Measurements from ENCODE around the gene KCND3.

The KCND3 gene

DNA sequence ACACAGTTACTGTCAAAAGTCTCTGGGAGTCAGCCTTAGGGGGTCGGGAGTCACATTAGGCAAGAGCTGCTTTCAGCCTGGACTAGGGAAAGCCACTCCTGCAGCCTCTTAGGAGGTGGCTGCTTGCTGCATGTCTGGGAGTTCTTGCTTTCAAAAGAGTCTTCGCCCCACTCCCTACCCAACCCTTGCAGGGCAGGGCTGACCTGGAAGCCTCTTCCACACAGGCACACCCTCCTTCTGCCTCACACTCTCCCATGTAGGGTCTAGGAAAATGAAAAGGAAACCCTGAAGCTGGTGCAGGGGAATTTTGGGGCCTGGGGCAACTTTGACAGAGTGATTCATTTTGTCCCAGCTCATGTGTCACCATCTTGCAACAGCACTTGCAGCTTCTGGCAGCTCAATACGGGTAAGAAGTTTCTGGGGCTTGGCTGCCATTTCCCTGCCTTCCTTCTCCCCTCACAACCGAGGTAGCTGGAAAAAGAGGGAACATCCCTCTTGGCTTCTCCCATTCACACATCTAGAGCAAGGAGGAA lies 37.3 kb downstream of the KCND3 start:
- H3K4me3 ChIP-seq (ENCODE audit: low read length) = no peak overlapping the region
- H3K9me3 ChIP-seq (ENCODE audit: insufficient read depth, low read length) = no peaks in the 10 kb centered on the region
- H3K9ac ChIP-seq (ENCODE audit: low read length) = no peak overlapping the region
- H3K27me3 ChIP-seq (ENCODE audit: low read depth, low read length) = peaks cover 11% of the 10 kb centered on the region
- H3K79me2 ChIP-seq (ENCODE audit: low read length) = no peaks in the 10 kb centered on the region
- H2AFZ ChIP-seq (ENCODE audit: low read depth, low read length) = no peak overlapping the region
- H3K27ac ChIP-seq (ENCODE audit: low read length) = no peak overlapping the region
- TF ChIP-seq EZH2phosphoT487 (IDR thresholded peaks at IDR 0.05; ENCODE audit: low read depth) = no peak
- TF ChIP-seq CTCF (IDR thresholded peaks at IDR 0.05; ENCODE audit: low read depth, low read length) = no peak
- H3K4me2 ChIP-seq (ENCODE audit: low read length) = no peak overlapping the region
- H3K36me3 ChIP-seq (replicated peaks; ENCODE audit: low read depth, low read length) = no peaks in the 10 kb centered on the region
- H4K20me1 ChIP-seq (ENCODE audit: insufficient read depth, low read length) = no peaks in the 10 kb centered on the region
- no peaks in the 10 kb centered on the region for H3K4me1 ChIP-seq (ENCODE audit: low read length)

DNA sequence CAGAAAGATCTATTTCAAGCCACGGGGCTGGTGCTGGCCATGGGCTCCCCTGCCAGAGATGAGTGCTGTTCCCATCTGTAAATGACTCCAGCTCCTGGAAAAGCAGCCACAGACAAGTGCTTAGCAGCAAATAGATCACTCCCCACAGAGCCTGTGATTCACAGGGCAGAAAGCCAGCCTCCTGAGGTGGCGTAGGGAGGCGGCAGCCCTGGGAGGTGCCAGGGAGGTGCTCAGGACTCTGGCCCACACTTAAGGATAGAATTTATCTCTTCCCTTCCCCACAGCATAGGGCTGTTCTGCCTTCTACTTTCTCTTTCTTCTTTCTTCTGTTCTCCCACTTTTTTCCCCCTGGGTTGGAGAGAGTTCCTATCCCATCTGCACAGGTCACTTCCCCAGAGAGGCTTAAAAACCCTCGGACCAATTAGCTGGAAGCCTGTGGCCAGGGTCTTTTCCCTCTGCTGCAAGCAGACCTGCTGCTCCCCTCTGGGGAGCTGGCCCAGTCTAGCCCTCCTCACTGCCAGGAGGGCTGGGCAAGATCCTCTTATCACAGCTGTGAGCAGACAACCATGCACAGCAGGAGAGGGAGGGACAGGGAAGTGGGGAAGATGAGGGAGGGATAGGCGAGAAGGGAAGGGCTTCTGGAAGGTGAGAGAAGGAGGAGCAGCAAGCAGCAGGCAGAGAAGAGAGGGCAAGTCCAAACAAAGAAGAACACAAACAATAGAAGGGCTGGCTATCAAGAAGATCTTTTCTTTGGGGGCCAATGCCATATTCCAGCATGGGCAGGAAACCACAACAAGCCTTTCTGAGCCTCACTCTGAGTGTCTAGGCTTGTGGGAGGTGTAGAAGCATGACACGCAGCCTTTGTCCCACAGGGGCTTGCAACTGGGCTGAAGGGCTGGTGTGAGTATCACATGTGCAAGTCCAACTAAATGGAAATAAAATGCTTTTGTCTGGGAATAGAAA lies 41.0 kb downstream of the KCND3 start:
- TF ChIP-seq EZH2phosphoT487 (IDR thresholded peaks at IDR 0.05; ENCODE audit: low read depth) = no peak
- no peak for TF ChIP-seq CTCF (IDR thresholded peaks at IDR 0.05; ENCODE audit: low read depth, low read length)
- no peak overlapping the region for H3K27ac ChIP-seq (ENCODE audit: low read length)
- H3K36me3 ChIP-seq (replicated peaks; ENCODE audit: low read depth, low read length) = no peaks in the 10 kb centered on the region
- no peaks in the 10 kb centered on the region for H3K9me3 ChIP-seq (ENCODE audit: insufficient read depth, low read length)
- H3K4me2 ChIP-seq (ENCODE audit: low read length) = no peak overlapping the region
- no peak overlapping the region for H3K9ac ChIP-seq (ENCODE audit: low read length)
- peaks cover 10% of the 10 kb centered on the region for H3K27me3 ChIP-seq (ENCODE audit: low read depth, low read length)
- H3K4me1 ChIP-seq (ENCODE audit: low read length) = no peaks in the 10 kb centered on the region
- H2AFZ ChIP-seq (ENCODE audit: low read depth, low read length) = no peak overlapping the region
- no peak overlapping the region for H3K4me3 ChIP-seq (ENCODE audit: low read length)
- no peaks in the 10 kb centered on the region for H3K79me2 ChIP-seq (ENCODE audit: low read length)
- H4K20me1 ChIP-seq (ENCODE audit: insufficient read depth, low read length) = no peaks in the 10 kb centered on the region

GRCh38 chr1:111943846-111944749 lies 45.4 kb downstream of the KCND3 start:
- H3K9me3 ChIP-seq (ENCODE audit: insufficient read depth, low read length) = no peaks in the 10 kb centered on the region
- H4K20me1 ChIP-seq (ENCODE audit: insufficient read depth, low read length) = no peaks in the 10 kb centered on the region
- no peak overlapping the region for H3K27ac ChIP-seq (ENCODE audit: low read length)
- no peak overlapping the region for H3K4me2 ChIP-seq (ENCODE audit: low read length)
- H3K36me3 ChIP-seq (replicated peaks; ENCODE audit: low read depth, low read length) = no peaks in the 10 kb centered on the region
- H3K27me3 ChIP-seq (ENCODE audit: low read depth, low read length) = no peaks in the 10 kb centered on the region
- no peaks in the 10 kb centered on the region for H3K79me2 ChIP-seq (ENCODE audit: low read length)
- no peaks in the 10 kb centered on the region for H3K4me1 ChIP-seq (ENCODE audit: low read length)
- H2AFZ ChIP-seq (ENCODE audit: low read depth, low read length) = no peak overlapping the region
- H3K9ac ChIP-seq (ENCODE audit: low read length) = no peak overlapping the region
- TF ChIP-seq CTCF (IDR thresholded peaks at IDR 0.05; ENCODE audit: low read depth, low read length) (no peak), EZH2phosphoT487 (IDR thresholded peaks at IDR 0.05; ENCODE audit: low read depth) (no peak)
- H3K4me3 ChIP-seq (ENCODE audit: low read length) = no peak overlapping the region

DNA sequence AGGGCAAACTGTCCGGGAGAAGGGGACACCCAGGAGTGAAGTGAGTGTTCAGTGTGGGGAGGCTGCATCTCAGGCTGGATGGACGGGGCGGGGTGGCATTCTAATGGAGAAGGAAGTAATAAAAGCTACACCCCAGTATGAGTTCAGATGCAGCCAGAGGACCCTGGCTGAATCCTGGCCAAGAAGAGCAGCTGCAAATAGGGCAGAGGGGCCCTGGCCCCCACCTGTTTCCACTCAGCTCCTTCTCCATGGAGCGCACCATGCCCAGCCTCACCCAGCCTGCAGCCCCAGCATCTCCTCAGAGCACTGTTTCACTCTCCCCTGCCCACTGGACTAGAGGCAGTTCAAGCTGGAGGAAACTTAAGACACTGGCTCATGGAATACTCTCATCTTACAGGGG lies 46.4 kb downstream of the KCND3 start:
- no peak overlapping the region for H3K27ac ChIP-seq (ENCODE audit: low read length)
- H3K27me3 ChIP-seq (ENCODE audit: low read depth, low read length) = no peaks in the 10 kb centered on the region
- no peak for TF ChIP-seq EZH2phosphoT487 (IDR thresholded peaks at IDR 0.05; ENCODE audit: low read depth)
- H3K9ac ChIP-seq (ENCODE audit: low read length) = no peak overlapping the region
- no peak overlapping the region for H2AFZ ChIP-seq (ENCODE audit: low read depth, low read length)
- no peak overlapping the region for H3K4me3 ChIP-seq (ENCODE audit: low read length)
- no peak overlapping the region for H3K4me2 ChIP-seq (ENCODE audit: low read length)
- no peaks in the 10 kb centered on the region for H4K20me1 ChIP-seq (ENCODE audit: insufficient read depth, low read length)
- H3K36me3 ChIP-seq (replicated peaks; ENCODE audit: low read depth, low read length) = no peaks in the 10 kb centered on the region
- H3K4me1 ChIP-seq (ENCODE audit: low read length) = no peaks in the 10 kb centered on the region
- no peaks in the 10 kb centered on the region for H3K9me3 ChIP-seq (ENCODE audit: insufficient read depth, low read length)
- H3K79me2 ChIP-seq (ENCODE audit: low read length) = no peaks in the 10 kb centered on the region
